Renal pelvis (tissue), 4 donors: ENCODE data around the gene CA9. TPM values are rescaled to one million over a fixed set of nuclear protein-coding genes. Genes with fewer than 3 reads are reported as not detected.
A peak's percentile ranks its signal among the peaks of the same experiment; 100 is the strongest.

Experiments
- DNase-seq: peaks from one replicate; pipeline ENCODE4 v3.0.0-alpha.2; 2013
- polyA plus RNA-seq, 3 donors: library from polyadenylated mRNA; unstranded; fragments of 120-200 nt; gene quantifications; one replicate each; pipeline ENCODE4 v1.2.1, GENCODE V29; 2013; ENCODE audit not compliant: insufficient read length in 3 of 3

Gene CA9
- polyA plus RNA-seq, 3 donors = 0.34 to 0.94 (median 0.57) TPM

DNA sequence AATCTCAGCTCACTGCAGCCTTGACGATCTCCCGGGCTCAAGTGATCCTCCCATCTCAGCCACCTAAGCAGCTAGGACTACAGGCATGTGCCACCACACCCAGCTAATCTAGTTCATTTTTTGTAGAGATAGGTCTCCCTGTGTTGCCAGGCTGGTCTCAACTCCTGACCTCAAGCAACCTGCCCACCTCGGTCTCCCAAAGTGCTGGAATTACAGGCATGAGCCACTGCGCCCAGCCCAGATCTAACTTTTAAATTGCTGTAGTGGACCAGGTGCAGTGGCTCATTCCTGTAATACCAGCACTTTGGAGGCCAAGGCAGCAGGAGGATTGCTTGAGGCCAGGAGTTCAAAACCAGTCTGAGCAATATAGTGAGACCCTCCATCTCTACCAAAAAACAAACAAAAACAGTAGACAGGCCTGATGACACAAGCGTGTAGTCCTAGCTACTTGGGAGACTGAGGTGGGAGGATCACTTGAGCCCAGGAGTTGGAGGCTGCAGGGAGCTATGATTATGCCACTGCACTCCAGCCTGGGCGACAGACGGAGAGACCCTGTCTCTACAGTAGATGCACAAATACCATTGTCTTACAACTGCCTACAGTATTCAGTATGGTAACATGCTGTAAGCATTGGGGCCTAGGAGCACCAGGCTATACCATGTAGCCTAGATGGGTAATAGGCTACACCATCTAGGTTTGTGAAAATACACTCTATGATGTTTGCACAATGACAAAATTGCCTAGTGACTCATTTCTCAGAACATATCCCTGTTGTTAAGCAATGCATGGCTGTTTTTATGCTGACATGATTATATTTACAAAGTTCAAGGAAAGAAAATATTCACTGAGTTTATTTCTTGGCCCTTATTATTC is 21.5 kb upstream of the CA9 start:
- no peak for DNase-seq

DNA sequence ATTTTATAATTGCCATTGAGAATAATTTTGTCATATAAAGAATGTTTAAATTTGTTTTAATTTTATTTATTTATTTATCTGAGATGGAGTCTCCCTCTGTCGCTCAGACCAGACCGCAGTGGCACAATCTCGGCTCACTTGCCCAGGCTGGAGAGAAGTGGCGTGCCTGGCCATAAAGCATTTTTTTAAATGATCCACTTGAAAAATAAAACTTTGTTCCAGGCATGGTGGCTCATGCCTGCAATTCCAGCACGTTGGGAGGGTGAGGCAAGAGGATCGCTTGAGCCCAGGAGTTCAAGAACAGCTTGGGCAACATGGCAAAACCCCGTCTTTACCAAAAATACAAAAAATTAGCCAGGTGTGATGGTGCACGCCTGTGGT is 20.9 kb upstream of the CA9 start:
- no peak for DNase-seq

DNA sequence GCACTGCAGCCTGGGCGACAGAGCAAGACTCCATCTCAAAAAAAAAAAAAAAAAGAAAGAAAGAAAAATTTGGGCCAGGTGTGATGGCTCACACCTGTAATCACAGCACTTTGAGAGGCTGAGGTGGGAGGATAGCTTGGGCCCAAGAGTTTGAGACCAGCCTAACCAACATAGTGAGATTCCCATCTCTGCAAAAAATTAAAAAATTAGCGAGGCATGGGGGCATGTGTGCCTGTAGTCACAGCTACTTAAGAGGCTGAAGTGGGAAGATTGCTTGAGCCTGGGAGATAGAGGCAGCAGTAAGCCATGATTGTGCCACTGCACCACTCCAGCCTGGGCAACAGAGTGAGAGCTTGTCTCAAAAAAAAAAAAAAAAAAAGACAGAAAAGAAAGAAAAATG is 20.1 kb upstream of the CA9 start:
- no peak for DNase-seq

DNA sequence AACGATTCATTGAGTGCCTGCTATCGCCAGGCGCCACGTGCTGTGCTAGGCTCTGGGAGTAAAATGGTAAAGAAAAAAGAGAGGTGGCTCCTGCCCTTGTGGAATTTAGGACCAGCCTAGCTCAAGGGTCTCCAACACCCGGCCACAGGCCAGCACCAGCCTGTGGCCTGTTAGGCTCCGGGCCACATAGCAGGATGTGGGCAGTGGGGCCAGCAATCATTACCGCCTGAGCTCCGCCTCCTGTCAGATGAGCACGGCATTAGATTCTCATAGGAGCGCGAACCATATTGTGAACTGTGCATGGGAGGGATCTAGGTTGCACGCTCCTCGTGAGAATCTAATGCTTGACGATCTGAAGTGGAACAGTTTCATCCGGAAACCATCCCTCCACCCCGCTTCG is 17.4 kb upstream of the CA9 start:
- no peak for DNase-seq

DNA sequence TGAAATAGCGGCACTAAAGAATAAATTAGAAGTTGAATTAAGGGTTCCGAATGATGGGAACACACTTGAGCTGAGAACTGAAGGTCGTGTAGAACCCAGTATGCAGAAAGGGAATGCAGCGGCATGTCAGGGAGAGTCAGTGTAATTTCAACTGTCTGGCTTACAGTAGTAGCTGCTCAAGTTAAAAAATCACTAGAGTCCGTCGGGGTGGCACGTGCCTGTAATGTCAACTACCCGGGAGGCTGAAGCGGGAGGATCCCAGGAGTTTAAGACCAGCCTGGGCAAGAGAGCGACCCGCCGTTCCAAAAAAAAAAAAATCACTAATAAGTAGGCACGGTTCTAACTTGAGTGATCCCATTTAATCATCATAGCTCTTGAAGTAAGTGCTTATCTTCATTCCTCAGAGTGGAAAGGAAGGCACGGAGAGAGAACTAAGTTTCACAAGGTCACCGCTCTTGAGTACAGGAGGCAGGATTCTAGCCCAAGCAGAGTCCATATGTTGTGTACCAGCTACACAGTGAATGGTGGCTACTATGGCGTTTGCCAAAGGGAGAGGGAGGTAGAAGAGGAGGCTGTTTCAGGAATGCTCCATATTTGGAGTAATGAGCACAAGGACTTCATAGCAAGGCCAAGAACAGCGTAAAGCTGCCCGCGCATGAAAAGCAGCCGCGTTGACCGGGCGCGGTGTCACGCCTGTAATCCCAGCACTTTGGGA is 16.7 kb upstream of the CA9 start:
- DNase-seq = no peak

GRCh38 chr9:35657546-35658136 is 16.1 kb upstream of the CA9 start, which contains the start of gene RMRP:
Gene RMRP (minus strand): TSS chr9:35658019.
- peak; percentile 98 for DNase-seq

GRCh38 chr9:35658137-35658967 is 15.4 kb upstream of the CA9 start, which contains the start of gene CCDC107:
Gene CCDC107 (plus strand): TSS chr9:35658292. CDS start chr9:35658380, 88 bp downstream.
- peak; percentile 83 for DNase-seq

DNA sequence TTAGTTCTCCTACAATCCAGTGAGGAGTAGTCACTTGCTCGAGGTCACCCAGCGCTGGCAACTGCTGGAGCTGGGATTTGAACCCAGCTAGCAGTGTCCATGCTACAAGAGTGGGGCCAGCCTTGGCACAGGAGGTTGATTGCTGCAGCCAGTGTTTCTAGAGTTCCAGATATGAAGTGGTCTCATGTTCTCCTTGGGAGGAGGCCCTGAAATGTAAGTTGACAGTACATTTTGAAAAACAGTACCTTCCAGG is 14.8 kb upstream of the CA9 start:
- DNase-seq = no peak

GRCh38 chr9:35659340-35659739 is 14.4 kb upstream of the CA9 start:
- DNase-seq = no peak

GRCh38 chr9:35660966-35661415 is 12.7 kb upstream of the CA9 start:
- DNase-seq = no peak

- DNase-seq = no peak
Measured at GRCh38 chr9:35661756-35662350, 11.9 kb upstream of the CA9 start.

DNA sequence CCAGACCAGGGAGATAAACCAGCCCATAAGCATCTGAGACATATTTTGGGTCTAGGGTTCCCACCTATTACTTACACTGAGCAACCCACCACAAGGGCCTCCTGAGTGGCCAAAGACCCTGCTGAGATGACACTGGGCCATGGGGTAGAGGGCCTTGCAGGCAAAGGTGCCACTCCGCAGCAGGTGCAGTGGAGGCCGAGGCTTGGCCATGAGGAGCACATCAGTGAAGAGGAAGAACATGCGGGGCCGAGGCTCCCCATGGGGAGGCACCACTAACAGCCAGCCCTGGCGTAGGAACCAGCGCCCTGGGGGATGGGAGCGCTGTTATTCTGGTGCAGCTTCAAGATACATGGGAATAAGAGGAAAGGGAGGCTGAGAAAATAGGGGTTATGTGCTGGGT is 11.3 kb upstream of the CA9 start:
- no peak for DNase-seq

DNA sequence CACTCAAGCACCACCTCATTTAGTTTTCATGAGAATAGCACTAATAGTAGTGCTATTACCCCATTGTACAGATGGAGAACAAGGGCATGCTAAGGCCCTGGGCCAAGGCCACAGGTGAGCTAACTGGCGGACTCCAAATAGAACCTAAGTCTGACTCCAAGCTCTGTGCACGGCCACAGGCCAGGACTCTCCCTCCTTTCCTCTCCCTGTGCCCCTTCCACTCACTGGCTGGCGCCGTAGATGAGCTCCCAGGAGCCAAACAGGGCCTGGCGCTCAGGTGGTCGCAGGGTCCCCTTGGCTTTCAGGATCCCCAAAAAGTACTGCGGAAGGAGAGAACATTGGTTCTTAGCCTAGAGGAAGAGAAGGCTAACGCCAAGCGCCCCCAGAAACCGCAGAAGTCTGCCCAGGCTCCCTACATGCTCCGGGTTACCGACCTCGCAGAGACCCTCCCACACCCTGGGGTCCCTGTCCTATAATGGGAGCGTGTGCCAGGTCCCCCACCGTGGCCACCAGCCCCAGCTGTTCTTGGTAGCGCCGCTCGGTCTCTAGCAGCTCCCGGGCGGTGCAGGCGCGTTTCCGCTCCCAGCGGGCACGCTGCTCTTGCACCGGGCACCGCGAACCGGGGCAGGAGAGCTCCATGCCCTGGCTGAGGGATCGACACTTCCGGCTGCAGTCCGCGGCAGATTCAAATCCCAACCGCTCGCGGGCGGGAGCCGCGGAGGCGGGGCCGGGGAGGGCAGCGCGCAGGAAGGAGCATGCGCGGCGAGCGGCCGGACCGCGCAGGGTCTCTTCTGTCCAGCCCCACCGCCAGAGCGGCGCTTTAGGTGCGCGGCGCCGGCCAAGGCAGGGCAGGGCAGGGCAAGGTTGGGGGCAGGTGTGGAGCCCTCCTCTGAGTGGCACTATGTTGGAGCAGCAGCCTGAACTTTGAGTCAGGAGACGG is 8.9 kb upstream of the CA9 start, which contains the start of gene ARHGEF39:
ARHGEF39 (minus strand) TSS at position 665 of the 940 bp plus-strand sequence; CDS start at position 639, 26 bp downstream.
- DNase-seq = peak; percentile 84

DNA sequence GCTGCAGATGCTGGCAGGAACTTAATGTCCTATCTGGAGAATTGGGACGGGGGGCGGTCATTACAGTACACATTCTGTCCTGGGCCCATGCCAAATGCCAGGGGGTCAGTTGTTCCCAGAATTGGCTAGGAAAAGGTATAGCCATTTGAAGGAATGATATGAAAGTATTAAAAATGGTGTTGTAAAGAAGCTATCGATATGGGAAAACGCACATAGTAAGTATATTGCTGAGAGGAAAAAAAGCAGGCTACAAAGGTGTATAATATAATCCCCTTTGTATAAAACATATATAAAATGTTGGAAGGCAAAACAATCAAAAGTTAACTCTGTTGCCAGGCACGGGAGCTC is 8.3 kb upstream of the CA9 start:
- DNase-seq = no peak

- DNase-seq = no peak
Measured at GRCh38 chr9:35666045-35666444, 7.7 kb upstream of the CA9 start.

GRCh38 chr9:35666549-35666948 is 7.2 kb upstream of the CA9 start:
- DNase-seq = no peak

GRCh38 chr9:35667939-35668338 is 5.8 kb upstream of the CA9 start:
- DNase-seq = no peak

- no peak for DNase-seq
Measured at GRCh38 chr9:35669331-35670145, 4.2 kb upstream of the CA9 start.

DNA sequence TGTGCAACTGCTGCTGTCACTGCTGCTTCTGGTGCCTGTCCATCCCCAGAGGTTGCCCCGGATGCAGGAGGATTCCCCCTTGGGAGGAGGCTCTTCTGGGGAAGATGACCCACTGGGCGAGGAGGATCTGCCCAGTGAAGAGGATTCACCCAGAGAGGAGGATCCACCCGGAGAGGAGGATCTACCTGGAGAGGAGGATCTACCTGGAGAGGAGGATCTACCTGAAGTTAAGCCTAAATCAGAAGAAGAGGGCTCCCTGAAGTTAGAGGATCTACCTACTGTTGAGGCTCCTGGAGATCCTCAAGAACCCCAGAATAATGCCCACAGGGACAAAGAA is 265 bp downstream of the CA9 start:
- no peak for DNase-seq

DNA sequence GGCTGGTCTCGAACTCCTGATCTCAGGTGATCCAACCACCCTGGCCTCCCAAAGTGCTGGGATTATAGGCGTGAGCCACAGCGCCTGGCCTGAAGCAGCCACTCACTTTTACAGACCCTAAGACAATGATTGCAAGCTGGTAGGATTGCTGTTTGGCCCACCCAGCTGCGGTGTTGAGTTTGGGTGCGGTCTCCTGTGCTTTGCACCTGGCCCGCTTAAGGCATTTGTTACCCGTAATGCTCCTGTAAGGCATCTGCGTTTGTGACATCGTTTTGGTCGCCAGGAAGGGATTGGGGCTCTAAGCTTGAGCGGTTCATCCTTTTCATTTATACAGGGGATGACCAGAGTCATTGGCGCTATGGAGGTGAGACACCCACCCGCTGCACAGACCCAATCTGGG is 1.5 kb downstream of the CA9 start:
- no peak for DNase-seq
